GM12878 (cell line): ENCODE data around the gene SPC24. TPM values are rescaled to one million over a fixed set of nuclear protein-coding genes. Genes with fewer than 3 reads are reported as not detected.
"Not testable (repeated sequence)": the region's sequence is repeated elsewhere in the genome, so short reads cannot be mapped to it uniquely, and the experiment has no call there.

ENCODE experiments used
- ATAC-seq: fragments of 200-7000 bp; cut with Tn5 transposase; 3 replicates; pipeline ENCODE4 v1.9.1; 2020; ENCODE audit warnings: mild to moderate bottlenecking, moderate library complexity
- BruUV-seq: library from RNA; stranded (reverse); fragments of 400-500 nt; replicated peaks from 2 replicates; lab custom pipeline; 2021; lab: Mats Ljungman, UMichigan
- CTCF ChIA-PET: fragments of 300-600 bp; sonication (Branson Sonifier 250); formaldehyde crosslinking; extraction: SDS; loops from one replicate; lab custom pipeline; 2021; ENCODE audit warnings: inconsistent platforms; lab: Yijun Ruan, JAX
- POLR2A ChIA-PET: fragments of 350-600 bp; formaldehyde crosslinking; extraction: SDS; loops from one replicate; lab custom pipeline; 2021; ENCODE audit warnings: inconsistent platforms; lab: Charles Lee
- RAD21 ChIA-PET: fragments of 300-600 bp; sonication (Branson Sonifier 250); formaldehyde crosslinking; loops from one replicate; lab custom pipeline; 2023; ENCODE audit warnings: antibody characterized with exemption; ENCODE audit not compliant: unreplicated experiment; lab: Charles Lee
- SMC1A ChIA-PET: fragments of 300-600 bp; sonication (Branson Sonifier 250); formaldehyde crosslinking; loops from one replicate; lab custom pipeline; 2023; ENCODE audit not compliant: unreplicated experiment, uncharacterized antibody; lab: Charles Lee
- DNase-seq: peaks from one replicate; pipeline ENCODE4 v3.0.0-alpha.2; 2011; ENCODE audit warnings: low read depth, low spot score
- FAIRE-seq: peaks from 3 replicates; lab custom pipeline; 2011; peaks lifted over from hg19 to GRCh38; lab: Jason Lieb, UNC
- H2AFZ ChIP-seq: 2 replicates; pipeline ENCODE4 v1.6.0; 2011; ENCODE audit warnings: low read depth, low read length, control low read depth; ENCODE audit not compliant: control insufficient read depth
- H3K27ac ChIP-seq: 2 replicates; pipeline ENCODE4 v1.5.1; 2011; ENCODE audit warnings: control low read depth; ENCODE audit not compliant: control insufficient read depth, insufficient read depth
- H3K27me3 ChIP-seq, 2 experiments: replicated peaks in 1 of 2; 2 replicates each; pipeline versions ENCODE4 v1.6.0 to v1.6.1; 2011; ENCODE audit warnings: low read length in 1 of 2; ENCODE audit not compliant: control insufficient read depth in 2 of 2, insufficient read depth in 2 of 2
- H3K36me3 ChIP-seq, 2 experiments: 2 replicates each; pipeline ENCODE4 v1.5.1; 2011; ENCODE audit warnings: low read length in 1 of 2; ENCODE audit not compliant: control insufficient read depth in 2 of 2, insufficient read depth in 2 of 2
- H3K4me1 ChIP-seq: 2 replicates; pipeline ENCODE4 v1.6.1; 2011; ENCODE audit warnings: mild to moderate bottlenecking, low read length, moderate library complexity, mixed read lengths; ENCODE audit not compliant: control insufficient read depth, insufficient read depth
- H3K4me2 ChIP-seq: 2 replicates; pipeline ENCODE4 v1.6.0; 2011; ENCODE audit warnings: control low read depth; ENCODE audit not compliant: control insufficient read depth, insufficient read depth
- H3K4me3 ChIP-seq: fragments of 200-600 bp; sonication (generic); 2 replicates; pipeline ENCODE4 v1.5.1; 2016
- H3K79me2 ChIP-seq: 2 replicates; pipeline ENCODE4 v1.6.0; 2011; ENCODE audit warnings: low read length; ENCODE audit not compliant: control insufficient read depth, insufficient read depth
- H3K9ac ChIP-seq: 2 replicates; pipeline ENCODE4 v1.8.0; 2011; ENCODE audit warnings: low read length, control low read depth, mixed read lengths; ENCODE audit not compliant: control insufficient read depth, insufficient read depth
- H3K9me3 ChIP-seq: replicated peaks from 3 replicates; pipeline ENCODE4 v1.5.1; 2011; ENCODE audit warnings: mild to moderate bottlenecking, low read length; ENCODE audit not compliant: control insufficient read depth, insufficient read depth
- H4K20me1 ChIP-seq: 2 replicates; pipeline ENCODE4 v1.6.0; 2011; ENCODE audit not compliant: control insufficient read depth, insufficient read depth
- BCL11A ChIP-seq: IDR thresholded peaks from 2 replicates; pipeline ENCODE4 v1.6.1; 2011; ENCODE audit warnings: low read depth, low read length
- CEBPB ChIP-seq, 2 experiments: fragments of 150-350 bp in 1 of 2; IDR thresholded peaks; 2 replicates each; pipeline ENCODE4 v1.6.1; 2012 to 2014; ENCODE audit warnings: low read depth in 2 of 2, low read length in 2 of 2, borderline replicate concordance in 1 of 2, inconsistent platforms in 1 of 2
- JUND ChIP-seq: IDR thresholded peaks from 2 replicates; pipeline ENCODE4 v1.6.1; 2012; ENCODE audit warnings: low read depth, mild to moderate bottlenecking, low read length, improper control_type of control experiment, moderate library complexity
- NFYB ChIP-seq: IDR thresholded peaks from 2 replicates; pipeline ENCODE4 v1.6.1; 2011; ENCODE audit warnings: low read depth, mild to moderate bottlenecking, low read length, improper control_type of control experiment, moderate library complexity; ENCODE audit not compliant: insufficient read depth
- ZSCAN29 ChIP-seq: fragments of 450-650 bp; IDR thresholded peaks from 2 replicates; pipeline ENCODE4 v1.6.1; 2017; ENCODE audit warnings: mild to moderate bottlenecking, moderate library complexity
- WGBS: methylation state at CpG from one replicate; pipeline ENCODE4 v1.1.6; 2016; ENCODE audit warnings: low lambda C conversion rate; ENCODE audit not compliant: insufficient replicate concordance, insufficient coverage; ENCODE audit errors: missing lambda C conversion rate; 5-methylcytosine and 5-hydroxymethylcytosine counted together
- in situ Hi-C: fragments of 300-500 bp; cut with MboI; formaldehyde crosslinking; loops from 9 replicates; pipeline ENCODE4 v1.14.3; 2018; ENCODE audit warnings: mixed read lengths
- intact Hi-C: fragments of 100-400 bp; cut with micrococcal nuclease; formaldehyde crosslinking; loops from one replicate; pipeline ENCODE4 v1.14.2; 2022; ENCODE audit not compliant: unreplicated experiment
- polyA plus RNA-seq, 11 experiments: library from polyadenylated mRNA; depleted of rRNA in 4 of 11; unstranded in 6 of 11; stranded (reverse) in 5 of 11; fragments of >200 nt; fragmentation: Nextera tagmentation in 4 of 11; fragmentation: Illumina TruSeq in 1 of 11; extraction: Ambion mirVana in 4 of 11; extraction: Trizol in 1 of 11; gene quantifications; 1 replicate in 1 of 11; 2 replicates in 10 of 11; pipeline versions ENCODE4 v1.2.1 to v1.2.3, GENCODE V29; 2011 to 2016; ENCODE audit warnings: inconsistent platforms in 2 of 11, missing spikeins in 2 of 11, low read depth in 1 of 11
- total RNA-seq, 4 experiments: library from RNA; depleted of rRNA in 3 of 4; stranded (reverse); fragments of >200 nt in 3 of 4; fragmentation: Illumina TruSeq in 1 of 4; extraction: Trizol in 1 of 4; gene quantifications; 2 replicates each; pipeline versions ENCODE4 v1.2.1 to v1.2.3, GENCODE V29; 2013 to 2021

Gene SPC24
- total and polyA plus RNA-seq, 10 of the 15 experiments (the other 5 are each of a cell fraction or from before 2014, with no cell fraction given): 9.4 to 72.6 (median 40.7) TPM

GRCh38 chr19:11182994-11183393 lies 27.4 kb upstream of the SPC24 start:
- ChIA-PET CTCF (interaction anchor here (0.6 to 1.5 kb wide), 2 partner anchors 58 to 147 kb away, joined by 4 read pairs; no protein-coding TSS in a partner anchor), POLR2A (interaction anchor here (0.6 to 1.0 kb wide), 2 partner anchors 30 to 138 kb away, joined by 3 to 5 read pairs; no protein-coding TSS in a partner anchor), RAD21 (interaction anchor here (0.7 to 0.9 kb wide), 2 partner anchors 15 to 252 kb away, joined by 3 read pairs; partner anchors contain the start of genes ODAD3 and PRKCSH), SMC1A (interaction anchor here (0.9 kb wide), 2 partner anchors 12 to 17 kb away, joined by 3 read pairs; no protein-coding TSS in a partner anchor)
- Histone ChIP-seq H3K4me1 (peaks cover 27% of the 10 kb centered on the region), H3K4me3 (no peak overlapping the region), H4K20me1 (no peaks in the 10 kb centered on the region), H3K27ac (no peak overlapping the region), H3K4me2 (no peak overlapping the region), H3K36me3 (no peaks in the 10 kb centered on the region), H3K9me3 (peaks cover 3% of the 10 kb centered on the region; the same call in 1 of the 3 replicates), H3K79me2 (no peaks in the 10 kb centered on the region), H2AFZ (no peak overlapping the region), H3K27me3 (no peaks in the 10 kb centered on the region), H3K9ac (no peak overlapping the region)
- FAIRE-seq (no peak), ATAC-seq (no peak), DNase-seq (no peak)
- WGBS: 22% methylated on average over 1 of the region's 1 CpG
- in situ Hi-C loops (no loop called here), intact Hi-C loops (no loop called here)
- BruUV-seq: no TSS peak
- TF ChIP-seq BCL11A (no peak), JUND (no peak), ZSCAN29 (no peak)

DNA sequence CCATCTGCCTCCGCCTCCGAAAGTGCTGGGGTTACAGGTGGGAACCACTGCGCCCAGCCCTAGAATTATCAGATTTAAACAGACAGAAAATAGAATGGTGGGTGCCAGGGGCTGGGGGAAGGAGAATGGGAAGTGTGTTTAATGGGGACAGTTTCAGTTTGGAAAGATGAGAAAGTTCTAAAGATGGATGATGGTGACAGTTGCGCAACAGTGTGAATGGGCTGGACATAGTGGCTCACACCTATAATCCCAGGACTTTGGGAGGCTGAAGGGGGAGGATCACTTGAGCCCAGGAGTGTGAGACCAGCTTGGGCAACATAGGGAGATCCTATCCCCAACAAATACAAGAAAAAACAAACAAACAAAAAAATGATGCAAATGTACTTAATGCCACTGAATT lies 25.9 kb upstream of the SPC24 start:
- TF ChIP-seq CEBPB (IDR thresholded peaks at IDR 0.05; ENCODE audit: borderline replicate concordance in 1 of 2, low read depth in 2 of 2, low read length in 2 of 2) (peak in 1 of 2 experiments; percentile 68; a peak in 2 of 4 replicates), NFYB (no peak)
- peaks cover 20% of the 10 kb centered on the region for H3K4me1 ChIP-seq
- peaks cover 3% of the 10 kb centered on the region; the same call in 1 of the 3 replicates for H3K9me3 ChIP-seq
- no peak for ATAC-seq
- H2AFZ ChIP-seq: no peak overlapping the region
- ChIA-PET RAD21 (no interaction called here), SMC1A (no interaction called here), CTCF (no interaction called here), POLR2A (no interaction called here)
- H3K27ac ChIP-seq: no peak overlapping the region
- no peak overlapping the region for H3K4me3 ChIP-seq
- no peak overlapping the region for H3K4me2 ChIP-seq
- no peak for DNase-seq
- H3K9ac ChIP-seq: no peak overlapping the region
- FAIRE-seq: no peak
- WGBS: 97% methylated on average over 4 of the region's 4 CpGs
- H3K79me2 ChIP-seq: no peaks in the 10 kb centered on the region
- H3K36me3 ChIP-seq: no peaks in the 10 kb centered on the region; a peak in 1 of 4 replicates
- in situ Hi-C loops: no loop called here
- intact Hi-C loops: no loop called here
- no peaks in the 10 kb centered on the region for H4K20me1 ChIP-seq
- no peaks in the 10 kb centered on the region for H3K27me3 ChIP-seq
- BruUV-seq: no TSS peak

- H4K20me1 ChIP-seq, SMC1A ChIA-PET, ATAC-seq, intact Hi-C loops, in situ Hi-C loops, RAD21 ChIA-PET, H3K4me2 ChIP-seq, H3K9me3 ChIP-seq, H3K79me2 ChIP-seq, BruUV-seq, FAIRE-seq, H3K9ac ChIP-seq, H2AFZ ChIP-seq, H3K27me3 ChIP-seq, POLR2A ChIA-PET, H3K4me3 ChIP-seq, H3K27ac ChIP-seq, DNase-seq, H3K36me3 ChIP-seq: not testable (repeated sequence)
- WGBS: 88% methylated on average over 8 of the region's 8 CpGs
- peaks cover 20% of the 10 kb centered on the region for H3K4me1 ChIP-seq
- CTCF ChIA-PET: interaction anchor here (1.2 to 1.9 kb wide), 2 partner anchors 11 to 23 kb away, joined by 3 to 5 read pairs; no protein-coding TSS in a partner anchor
Measured at GRCh38 chr19:11180975-11181374, 25.4 kb upstream of the SPC24 start.
